HEK293 (cell line): ENCODE measurements around the gene TTC16.

Experiments
- CTCF ChIP-seq: fragments of 450-650 bp; formaldehyde crosslinking; IDR thresholded peaks from 2 replicates; pipeline ENCODE4 v1.5.1; 2016; ENCODE audit warnings: missing biosample characterization, missing genetic modification characterization
- EGR2 ChIP-seq: fragments of 450-650 bp; formaldehyde crosslinking; IDR thresholded peaks from 2 replicates; pipeline ENCODE4 v1.5.1; 2016; ENCODE audit warnings: low read depth, missing biosample characterization, missing genetic modification characterization
- PBX3 ChIP-seq: sonication (generic); formaldehyde crosslinking; IDR thresholded peaks from 2 replicates; pipeline ENCODE4 v1.8.1; 2022; ENCODE audit warnings: mild to moderate bottlenecking, moderate library complexity, missing genetic modification reagents
- ZIC2 ChIP-seq: fragments of 450-650 bp; formaldehyde crosslinking; IDR thresholded peaks from 2 replicates; pipeline ENCODE4 v1.5.1; 2016; ENCODE audit warnings: missing biosample characterization, missing genetic modification characterization
- ZNF121 ChIP-seq: fragments of 450-650 bp; formaldehyde crosslinking; IDR thresholded peaks from 2 replicates; pipeline ENCODE4 v1.5.1; 2016; ENCODE audit warnings: missing biosample characterization, missing genetic modification characterization
- ZNF133 ChIP-seq: fragments of 450-650 bp; formaldehyde crosslinking; IDR thresholded peaks from 2 replicates; pipeline ENCODE4 v1.5.1; 2016; ENCODE audit warnings: missing biosample characterization, missing genetic modification characterization
- ZNF274 ChIP-seq, 2 experiments: fragments of 200-500 bp in 1 of 2; fragments of 450-650 bp in 1 of 2; sonication (Bioruptor generic) in 1 of 2; formaldehyde crosslinking in 1 of 2; IDR thresholded peaks; 2 replicates each; pipeline versions ENCODE4 v1.5.1 to v1.6.1; 2014 to 2016; ENCODE audit warnings: borderline replicate concordance in 1 of 2, inconsistent platforms in 1 of 2, low read length in 1 of 2, missing biosample characterization in 1 of 2, missing genetic modification characterization in 1 of 2
- ZNF302 ChIP-seq: fragments of 450-650 bp; formaldehyde crosslinking; IDR thresholded peaks from 2 replicates; pipeline ENCODE4 v1.5.1; 2016; ENCODE audit warnings: missing biosample characterization, missing genetic modification characterization, low read depth
- ZNF580 ChIP-seq: fragments of 450-650 bp; formaldehyde crosslinking; IDR thresholded peaks from 2 replicates; pipeline ENCODE4 v1.5.1; 2016; ENCODE audit warnings: missing biosample characterization, missing genetic modification characterization
- ZNF707 ChIP-seq: fragments of 450-650 bp; formaldehyde crosslinking; IDR thresholded peaks from 2 replicates; pipeline ENCODE4 v1.5.1; 2016; ENCODE audit warnings: missing biosample characterization, missing genetic modification characterization
- ZNF830 ChIP-seq: fragments of 450-650 bp; IDR thresholded peaks from 2 replicates; pipeline ENCODE4 v1.5.0; 2018; ENCODE audit warnings: missing biosample characterization, missing genetic modification characterization, low read depth, mild to moderate bottlenecking, moderate library complexity

- TF ChIP-seq ZNF302 (tag by site-specific recombination) (no peak), ZNF274 (IDR thresholded peaks at IDR 0.05; ENCODE audit: low read length) (no peak), ZNF274 (tag by site-specific recombination; IDR thresholded peaks at IDR 0.05; ENCODE audit: borderline replicate concordance) (no peak), CTCF (tag by site-specific recombination) (no peak), ZNF133 (tag by site-specific recombination) (no peak), ZNF121 (tag by site-specific recombination) (no peak), PBX3 (CRISPR knock-in tag) (no peak), ZNF707 (tag by site-specific recombination) (no peak), ZNF580 (tag by site-specific recombination) (no peak), ZIC2 (no peak), ZNF830 (no peak), EGR2 (no peak)
These were observed 58.1 kb downstream of the TTC16 start for GRCh38 chr9:127773981-127774380.
